Measurements from ENCODE around the gene SIK2. TPM values are rescaled to one million over a fixed set of nuclear protein-coding genes. Genes with fewer than 3 reads are reported as not detected.

The SIK2 gene
- total RNA-seq, 1 donor from 2014 or later: 10.0 TPM

GRCh38 chr11:111680486-111681175, 78.4 kb downstream of the SIK2 start:
- DNase-seq (no peak), ATAC-seq (ENCODE audit: low read depth) (no peak)
- Mint-ChIP-seq H3K9me3 (no peaks in the 10 kb centered on the region), H3K36me3 (ENCODE audit: low read depth) (peaks cover 23% of the 10 kb centered on the region), H3K27me3 (no peaks in the 10 kb centered on the region), H3K4me1 (peaks cover 4% of the 10 kb centered on the region), H3K27ac (no peak overlapping the region), H3K4me3 (no peak overlapping the region)
- ChIA-PET CTCF (no interaction called here), POLR2A (no interaction called here)
- TF ChIP-seq CTCF (IDR thresholded peaks at IDR 0.05): no peak
- intact Hi-C loops (cut with micrococcal nuclease): no loop called here

GRCh38 chr11:111683806-111684205, 81.6 kb downstream of the SIK2 start:
- intact Hi-C loops (cut with micrococcal nuclease): no loop called here
- Mint-ChIP-seq H3K4me3 (no peak overlapping the region), H3K36me3 (ENCODE audit: low read depth) (peaks cover 26% of the 10 kb centered on the region), H3K27ac (no peak overlapping the region), H3K4me1 (no peaks in the 10 kb centered on the region), H3K27me3 (no peaks in the 10 kb centered on the region), H3K9me3 (no peaks in the 10 kb centered on the region)
- no peak for DNase-seq
- no peak for ATAC-seq (ENCODE audit: low read depth)
- POLR2A ChIA-PET: no interaction called here
- TF ChIP-seq CTCF (IDR thresholded peaks at IDR 0.05): no peak
- CTCF ChIA-PET: no interaction called here

- intact Hi-C loops (cut with micrococcal nuclease): no loop called here
- Mint-ChIP-seq H3K9me3 (no peaks in the 10 kb centered on the region), H3K27me3 (no peaks in the 10 kb centered on the region), H3K36me3 (ENCODE audit: low read depth) (peaks cover 31% of the 10 kb centered on the region), H3K4me3 (no peak overlapping the region), H3K4me1 (no peaks in the 10 kb centered on the region), H3K27ac (no peak overlapping the region)
- TF ChIP-seq CTCF (IDR thresholded peaks at IDR 0.05): no peak
- POLR2A ChIA-PET: no interaction called here
- no peak for ATAC-seq (ENCODE audit: low read depth)
- CTCF ChIA-PET: no interaction called here
- no peak for DNase-seq
These were observed 82.0 kb downstream of the SIK2 start for GRCh38 chr11:111684251-111684650.

- no peak for TF ChIP-seq CTCF (IDR thresholded peaks at IDR 0.05)
- H3K27ac Mint-ChIP-seq: no peak overlapping the region
These were observed 85.8 kb downstream of the SIK2 start for GRCh38 chr11:111688013-111688412.

GRCh38 chr11:111691176-111691575, 88.9 kb downstream of the SIK2 start:
- no peaks in the 10 kb centered on the region for H3K27me3 Mint-ChIP-seq
- peaks cover 5% of the 10 kb centered on the region for H3K4me1 Mint-ChIP-seq
- H3K9me3 Mint-ChIP-seq: no peaks in the 10 kb centered on the region
- no peak overlapping the region for H3K27ac Mint-ChIP-seq
- intact Hi-C loops (cut with micrococcal nuclease): no loop called here
- ChIA-PET CTCF (no interaction called here), POLR2A (no interaction called here)
- no peak for TF ChIP-seq CTCF (IDR thresholded peaks at IDR 0.05)
- H3K36me3 Mint-ChIP-seq (ENCODE audit: low read depth): peaks cover 42% of the 10 kb centered on the region
- ATAC-seq (ENCODE audit: low read depth) (no peak), DNase-seq (no peak)
- H3K4me3 Mint-ChIP-seq: no peak overlapping the region

More at GRCh38 chr11:111688013-111688412, 85.8 kb downstream of the SIK2 start:
- DNase-seq (no peak), ATAC-seq (ENCODE audit: low read depth) (no peak)
- Mint-ChIP-seq H3K9me3 (no peaks in the 10 kb centered on the region), H3K4me3 (no peak overlapping the region), H3K27me3 (no peaks in the 10 kb centered on the region), H3K4me1 (no peaks in the 10 kb centered on the region), H3K36me3 (ENCODE audit: low read depth) (peaks cover 50% of the 10 kb centered on the region)
- POLR2A ChIA-PET: no interaction called here
- CTCF ChIA-PET: no interaction called here
- intact Hi-C loops (cut with micrococcal nuclease): no loop called here
